Panc1 (cell line): ENCODE measurements around the gene PRF1. TPM values are rescaled to one million over a fixed set of nuclear protein-coding genes. Genes with fewer than 3 reads are reported as not detected.

Source experiments
- ATAC-seq: fragments of 200-7000 bp; cut with Tn5 transposase; 2 replicates; pipeline ENCODE4 v1.9.1; 2020; ENCODE audit warnings: mild to moderate bottlenecking, moderate library complexity
- BruUV-seq: library from RNA; stranded (reverse); fragments of 400-500 nt; replicated peaks from 2 replicates; lab custom pipeline; 2021; lab: Mats Ljungman, UMichigan
- CTCF ChIA-PET: fragments of 300-600 bp; sonication (Branson Sonifier 250); formaldehyde crosslinking; loops from one replicate; lab custom pipeline; 2022; ENCODE audit warnings: antibody characterized with exemption; lab: Charles Lee
- POLR2A ChIA-PET: fragments of 300-600 bp; sonication (Branson Sonifier 250); formaldehyde crosslinking; loops from one replicate; lab custom pipeline; 2022; ENCODE audit warnings: antibody characterized with exemption; lab: Charles Lee
- DNase-seq: peaks from one replicate; pipeline ENCODE4 v3.0.0-alpha.2; 2010; ENCODE audit warnings: low read depth, low spot score
- H3K27ac ChIP-seq: 2 replicates; pipeline ENCODE4 v1.5.1; 2011; ENCODE audit warnings: mild to moderate bottlenecking, low read length, inconsistent platforms
- H3K27me3 ChIP-seq: fragments of 200-500 bp; sonication (Bioruptor generic); 2 replicates; pipeline ENCODE4 v1.6.0; 2014; ENCODE audit warnings: low read length, inconsistent platforms; ENCODE audit not compliant: control insufficient read depth, insufficient read depth
- H3K36me3 ChIP-seq: fragments of 200-500 bp; sonication (Bioruptor generic); 2 replicates; pipeline ENCODE4 v1.5.1; 2014; ENCODE audit warnings: inconsistent platforms, mild to moderate bottlenecking, low read length, moderate library complexity; ENCODE audit not compliant: control insufficient read depth, insufficient read depth
- H3K4me1 ChIP-seq: 2 replicates; pipeline ENCODE4 v1.5.1; 2011; ENCODE audit warnings: inconsistent platforms, mild to moderate bottlenecking, low read length, moderate library complexity; ENCODE audit not compliant: control insufficient read depth, insufficient read depth
- H3K4me3 ChIP-seq, 2 experiments: 2 replicates each; pipeline ENCODE4 v1.5.1; 2011 to 2012; ENCODE audit warnings: low read depth in 2 of 2, low read length in 2 of 2, mild to moderate bottlenecking in 2 of 2, inconsistent platforms in 1 of 2, moderate library complexity in 1 of 2
- H3K9me3 ChIP-seq: fragments of 200-500 bp; sonication (Bioruptor generic); 2 replicates; pipeline ENCODE4 v1.5.1; 2014; ENCODE audit warnings: low read depth, mild to moderate bottlenecking, inconsistent platforms, low read length, moderate library complexity; ENCODE audit not compliant: control insufficient read depth, insufficient read depth
- POLR2AphosphoS5 ChIP-seq: IDR thresholded peaks from 2 replicates; pipeline ENCODE4 v1.6.1; 2012; ENCODE audit warnings: mild to moderate bottlenecking, low read depth, low read length, moderate library complexity
- SIN3A ChIP-seq: IDR thresholded peaks from 2 replicates; pipeline ENCODE4 v1.6.1; 2012; ENCODE audit warnings: low read depth, mild to moderate bottlenecking, low read length, moderate library complexity, borderline replicate concordance; ENCODE audit not compliant: insufficient read depth
- TCF7L2 ChIP-seq: IDR thresholded peaks from 2 replicates; pipeline ENCODE4 v1.6.1; 2011; ENCODE audit warnings: mild to moderate bottlenecking, low read depth, low read length, inconsistent platforms
- in situ Hi-C: cut with HindIII; loops from 2 replicates; pipeline ENCODE4 v1.10.0; 2016; ENCODE audit warnings: low sequenced_read_pairs, low pct_unique_long_range_greater_than_20kb
- intact Hi-C: fragments of 100-400 bp; cut with micrococcal nuclease; formaldehyde crosslinking; loops from one replicate; pipeline ENCODE4 v1.10.0; 2022; ENCODE audit not compliant: unreplicated experiment
- total RNA-seq: library from RNA; stranded (reverse); gene quantifications from one replicate; pipeline ENCODE4 v1.2.1, GENCODE V29; 2021; ENCODE audit not compliant: unreplicated experiment
- TF ChIP-seq, protein P1 (sequence below), 2 experiments: IDR thresholded peaks; 2 replicates each; pipeline ENCODE4 v1.6.1; 2011 to 2012; ENCODE audit warnings: low read depth in 2 of 2, control low read depth in 1 of 2, low read length in 1 of 2, mild to moderate bottlenecking in 1 of 2, moderate library complexity in 1 of 2; ENCODE audit not compliant: insufficient read depth in 1 of 2
- TF ChIP-seq, protein P2 (sequence below): fragments of 450-650 bp; IDR thresholded peaks from 2 replicates; pipeline ENCODE4 v1.5.1; 2017; ENCODE audit warnings: mild to moderate bottlenecking

PRF1 gene
- total RNA-seq, 1 experiment from 2014 or later, result not detected

DNA sequence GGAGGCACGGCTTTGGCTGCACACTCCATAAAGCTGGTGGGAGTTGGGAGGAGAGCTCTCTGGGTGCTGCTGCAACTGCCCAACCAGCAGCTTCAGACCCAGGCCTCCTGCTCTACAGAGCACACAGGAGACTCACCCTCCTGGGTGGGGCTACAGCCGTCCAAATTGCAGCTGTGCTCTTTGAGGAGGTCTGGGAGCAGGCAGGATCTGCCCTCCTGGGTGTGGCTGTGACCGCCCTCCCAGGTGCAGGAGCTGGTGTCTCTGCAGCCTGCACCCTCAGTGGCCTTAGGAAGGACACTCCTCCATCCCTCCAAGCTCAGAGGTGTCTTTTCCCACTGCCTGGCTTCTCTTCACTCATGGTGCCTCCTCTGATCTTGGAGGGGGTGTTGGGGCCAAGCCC is 20.0 kb upstream of the PRF1 start:
- peaks cover 13% of the 10 kb centered on the region; the same call in 1 of the 2 replicates for H3K9me3 ChIP-seq
- H3K27ac ChIP-seq, result no peak overlapping the region
- ATAC-seq, result no peak
- in situ Hi-C loops, result no loop called here
- ChIA-PET POLR2A (no interaction called here), CTCF (no interaction called here)
- no peak overlapping the region for H3K4me3 ChIP-seq
- H3K36me3 ChIP-seq, result no peaks in the 10 kb centered on the region
- TF ChIP-seq, protein P1, sequence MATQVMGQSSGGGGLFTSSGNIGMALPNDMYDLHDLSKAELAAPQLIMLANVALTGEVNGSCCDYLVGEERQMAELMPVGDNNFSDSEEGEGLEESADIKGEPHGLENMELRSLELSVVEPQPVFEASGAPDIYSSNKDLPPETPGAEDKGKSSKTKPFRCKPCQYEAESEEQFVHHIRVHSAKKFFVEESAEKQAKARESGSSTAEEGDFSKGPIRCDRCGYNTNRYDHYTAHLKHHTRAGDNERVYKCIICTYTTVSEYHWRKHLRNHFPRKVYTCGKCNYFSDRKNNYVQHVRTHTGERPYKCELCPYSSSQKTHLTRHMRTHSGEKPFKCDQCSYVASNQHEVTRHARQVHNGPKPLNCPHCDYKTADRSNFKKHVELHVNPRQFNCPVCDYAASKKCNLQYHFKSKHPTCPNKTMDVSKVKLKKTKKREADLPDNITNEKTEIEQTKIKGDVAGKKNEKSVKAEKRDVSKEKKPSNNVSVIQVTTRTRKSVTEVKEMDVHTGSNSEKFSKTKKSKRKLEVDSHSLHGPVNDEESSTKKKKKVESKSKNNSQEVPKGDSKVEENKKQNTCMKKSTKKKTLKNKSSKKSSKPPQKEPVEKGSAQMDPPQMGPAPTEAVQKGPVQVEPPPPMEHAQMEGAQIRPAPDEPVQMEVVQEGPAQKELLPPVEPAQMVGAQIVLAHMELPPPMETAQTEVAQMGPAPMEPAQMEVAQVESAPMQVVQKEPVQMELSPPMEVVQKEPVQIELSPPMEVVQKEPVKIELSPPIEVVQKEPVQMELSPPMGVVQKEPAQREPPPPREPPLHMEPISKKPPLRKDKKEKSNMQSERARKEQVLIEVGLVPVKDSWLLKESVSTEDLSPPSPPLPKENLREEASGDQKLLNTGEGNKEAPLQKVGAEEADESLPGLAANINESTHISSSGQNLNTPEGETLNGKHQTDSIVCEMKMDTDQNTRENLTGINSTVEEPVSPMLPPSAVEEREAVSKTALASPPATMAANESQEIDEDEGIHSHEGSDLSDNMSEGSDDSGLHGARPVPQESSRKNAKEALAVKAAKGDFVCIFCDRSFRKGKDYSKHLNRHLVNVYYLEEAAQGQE (IDR thresholded peaks at IDR 0.05; ENCODE audit: insufficient read depth in 1 of 2, low read depth in 2 of 2, low read length in 1 of 2), result no peak
- TF ChIP-seq POLR2AphosphoS5 (no peak), TCF7L2 (no peak), SIN3A (no peak)
- TF ChIP-seq, protein P2, sequence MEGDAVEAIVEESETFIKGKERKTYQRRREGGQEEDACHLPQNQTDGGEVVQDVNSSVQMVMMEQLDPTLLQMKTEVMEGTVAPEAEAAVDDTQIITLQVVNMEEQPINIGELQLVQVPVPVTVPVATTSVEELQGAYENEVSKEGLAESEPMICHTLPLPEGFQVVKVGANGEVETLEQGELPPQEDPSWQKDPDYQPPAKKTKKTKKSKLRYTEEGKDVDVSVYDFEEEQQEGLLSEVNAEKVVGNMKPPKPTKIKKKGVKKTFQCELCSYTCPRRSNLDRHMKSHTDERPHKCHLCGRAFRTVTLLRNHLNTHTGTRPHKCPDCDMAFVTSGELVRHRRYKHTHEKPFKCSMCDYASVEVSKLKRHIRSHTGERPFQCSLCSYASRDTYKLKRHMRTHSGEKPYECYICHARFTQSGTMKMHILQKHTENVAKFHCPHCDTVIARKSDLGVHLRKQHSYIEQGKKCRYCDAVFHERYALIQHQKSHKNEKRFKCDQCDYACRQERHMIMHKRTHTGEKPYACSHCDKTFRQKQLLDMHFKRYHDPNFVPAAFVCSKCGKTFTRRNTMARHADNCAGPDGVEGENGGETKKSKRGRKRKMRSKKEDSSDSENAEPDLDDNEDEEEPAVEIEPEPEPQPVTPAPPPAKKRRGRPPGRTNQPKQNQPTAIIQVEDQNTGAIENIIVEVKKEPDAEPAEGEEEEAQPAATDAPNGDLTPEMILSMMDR, result no peak
- no peak for DNase-seq
- BruUV-seq, result no TSS peak
- intact Hi-C loops, result loop anchor here (10.0 kb wide), 1 partner anchor 132 kb away; no protein-coding TSS in a partner anchor
- H3K4me1 ChIP-seq, result no peaks in the 10 kb centered on the region
- H3K27me3 ChIP-seq, result peaks cover 6% of the 10 kb centered on the region; the same call in 1 of the 2 replicates

DNA sequence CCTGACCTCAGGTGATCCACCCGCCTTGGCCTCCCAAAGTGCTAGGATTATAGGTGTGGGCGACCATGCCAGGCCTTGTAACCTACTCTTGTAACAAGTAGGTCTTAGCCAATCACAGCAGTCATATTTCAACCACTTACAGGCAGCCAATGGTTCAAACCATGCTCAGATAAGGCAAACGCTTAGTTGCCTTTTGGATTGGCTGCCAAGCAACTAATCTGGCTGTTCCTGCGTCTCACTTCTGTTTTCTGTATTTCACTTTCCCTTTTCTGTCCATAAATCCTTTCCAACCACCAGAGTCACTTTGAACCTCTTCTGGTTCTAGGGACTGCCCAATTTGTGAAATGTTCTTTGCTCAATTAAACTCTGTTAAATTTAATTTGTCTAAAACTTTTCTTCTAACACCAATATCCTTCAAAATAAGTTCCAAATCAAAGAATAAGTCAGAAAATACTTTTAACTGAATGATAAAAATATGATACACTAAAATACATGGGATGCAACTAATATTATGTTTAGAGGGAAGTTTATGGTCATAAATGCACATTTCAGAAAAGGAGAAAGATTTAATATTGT is 19.1 kb upstream of the PRF1 start:
- no TSS peak for BruUV-seq
- Histone ChIP-seq H3K4me1 (no peaks in the 10 kb centered on the region), H3K36me3 (no peaks in the 10 kb centered on the region), H3K27me3 (peaks cover 10% of the 10 kb centered on the region; the same call in 1 of the 2 replicates), H3K27ac (no peak overlapping the region), H3K4me3 (no peak overlapping the region), H3K9me3 (peaks cover 13% of the 10 kb centered on the region; the same call in 1 of the 2 replicates)
- ChIA-PET POLR2A (no interaction called here), CTCF (no interaction called here)
- intact Hi-C loops (loop anchor here (10.0 kb wide), 1 partner anchor 133 kb away; no protein-coding TSS in a partner anchor), in situ Hi-C loops (no loop called here)
- ATAC-seq (no peak), DNase-seq (no peak)
- TF ChIP-seq, protein P2, result no peak
- TF ChIP-seq SIN3A (no peak), TCF7L2 (no peak), POLR2AphosphoS5 (no peak)
- TF ChIP-seq, protein P1 (IDR thresholded peaks at IDR 0.05; ENCODE audit: insufficient read depth in 1 of 2, low read depth in 2 of 2, low read length in 1 of 2), result no peak
